Activated naive CD4-positive, alpha-beta T cell treated with anti-CD3 and anti-CD28 coated beads for 36 hours (primary cell): ENCODE results near the gene GBF1. TPM values are rescaled to one million over a fixed set of nuclear protein-coding genes. Genes with fewer than 3 reads are reported as not detected.
"Not testable (repeated sequence)": the region's sequence is repeated elsewhere in the genome, so short reads cannot be mapped to it uniquely, and the experiment has no call there.

ENCODE experiments used
- CTCF ChIA-PET: fragments of 350-600 bp; sonication (Branson Sonifier 250); formaldehyde crosslinking; loops from one replicate; lab custom pipeline; 2021; ENCODE audit warnings: antibody characterized with exemption; lab: Charles Lee
- DNase-seq: peaks from one replicate; pipeline ENCODE4 v3.0.0-alpha.2; 2020
- H3K27ac Mint-ChIP-seq: one replicate; pipeline ENCODE4 v1.8.0; 2021; ENCODE audit warnings: mild to moderate bottlenecking, mixed read lengths
- H3K27me3 Mint-ChIP-seq: one replicate; pipeline ENCODE4 v1.8.0; 2021; ENCODE audit warnings: low read depth, mixed read lengths
- H3K36me3 Mint-ChIP-seq: one replicate; pipeline ENCODE4 v1.8.0; 2021; ENCODE audit warnings: low read depth, mixed read lengths
- H3K4me1 Mint-ChIP-seq: one replicate; pipeline ENCODE4 v1.8.0; 2021; ENCODE audit warnings: low read depth, mixed read lengths
- H3K4me3 Mint-ChIP-seq: one replicate; pipeline ENCODE4 v1.8.0; 2021; ENCODE audit warnings: mild to moderate bottlenecking, moderate library complexity, mixed read lengths
- H3K9me3 Mint-ChIP-seq: one replicate; pipeline ENCODE4 v1.8.0; 2021; ENCODE audit warnings: mixed read lengths
- intact Hi-C: fragments of 100-400 bp; cut with micrococcal nuclease; formaldehyde crosslinking; loops from one replicate; pipeline ENCODE4 v1.15.1; 2023
- total RNA-seq, 2 experiments: library from RNA; stranded (reverse); gene quantifications; one replicate each; pipeline ENCODE4 v1.2.3, GENCODE V29; 2021

Gene GBF1
- total RNA-seq: 10 to 100 TPM; 32.1 to 34.5 TPM

GRCh38 chr10:102245082-102245931, at the start of gene GBF1:
GBF1 (plus strand) TSS chr10:102245532; CDS start chr10:102258939, 13,407 bp downstream.
- H3K27me3 Mint-ChIP-seq: peaks cover 15% of the 10 kb centered on the region
- H3K9me3 Mint-ChIP-seq: no peaks in the 10 kb centered on the region
- intact Hi-C loops: loop anchor here (1.0 to 5.0 kb wide), 10 partner anchors 22 to 467 kb away; partner anchors contain the start of genes ACTR1A, ARL3, NOLC1 and SFXN2
- peak; percentile 95 for DNase-seq
- CTCF ChIA-PET: interaction anchor here (0.5 to 6.8 kb wide), 6 partner anchors 14 to 748 kb away, joined by 3 to 63 read pairs (median 5); partner anchors contain the start of genes ARL3 and SFXN2
- H3K27ac Mint-ChIP-seq: peak within 1 kb of the TSS; percentile 86
- peak within 1 kb of the TSS; percentile 92 for H3K4me3 Mint-ChIP-seq
- H3K4me1 Mint-ChIP-seq: peaks cover 42% of the 10 kb centered on the region
- H3K36me3 Mint-ChIP-seq: peaks cover 5% of the 10 kb centered on the region

- Mint-ChIP-seq H3K27me3 (no peaks in the 10 kb centered on the region), H3K4me3 (no peak overlapping the region), H3K36me3 (no peaks in the 10 kb centered on the region), H3K9me3 (peaks cover 5% of the 10 kb centered on the region), H3K4me1 (peaks cover 5% of the 10 kb centered on the region), H3K27ac (peak overlapping the region; percentile 17)
- peak; percentile 25 for DNase-seq
- intact Hi-C loops: no loop called here
- CTCF ChIA-PET: no interaction called here
Observed at GRCh38 chr10:102196893-102197292, 48.4 kb upstream of the GBF1 start.

GRCh38 chr10:102198027-102198426, 47.3 kb upstream of the GBF1 start:
- no peak overlapping the region for H3K27ac Mint-ChIP-seq
- intact Hi-C loops: no loop called here
- no peak for DNase-seq
- CTCF ChIA-PET: interaction anchor here (0.6 kb wide), 1 partner anchor 153 kb away, joined by 4 read pairs; no protein-coding TSS in a partner anchor
- peaks cover 2% of the 10 kb centered on the region for H3K27me3 Mint-ChIP-seq
- no peaks in the 10 kb centered on the region for H3K36me3 Mint-ChIP-seq
- H3K4me3 Mint-ChIP-seq: no peak overlapping the region
- H3K4me1 Mint-ChIP-seq: peaks cover 8% of the 10 kb centered on the region
- no peaks in the 10 kb centered on the region for H3K9me3 Mint-ChIP-seq

GRCh38 chr10:102200751-102201640, 44.3 kb upstream of the GBF1 start:
- intact Hi-C loops: no loop called here
- H3K4me3 Mint-ChIP-seq: no peak overlapping the region
- DNase-seq: no peak
- peaks cover 9% of the 10 kb centered on the region for H3K9me3 Mint-ChIP-seq
- CTCF ChIA-PET: interaction anchor here (2.0 kb wide), 1 partner anchor 29 kb away, joined by 12 read pairs; no protein-coding TSS in a partner anchor
- no peak overlapping the region for H3K27ac Mint-ChIP-seq
- H3K4me1 Mint-ChIP-seq: peaks cover 8% of the 10 kb centered on the region
- H3K36me3 Mint-ChIP-seq: no peaks in the 10 kb centered on the region
- peaks cover 2% of the 10 kb centered on the region for H3K27me3 Mint-ChIP-seq

GRCh38 chr10:102202386-102202785, 42.9 kb upstream of the GBF1 start:
- CTCF ChIA-PET: no interaction called here
- Mint-ChIP-seq H3K9me3 (peaks cover 9% of the 10 kb centered on the region), H3K36me3 (no peaks in the 10 kb centered on the region), H3K27me3 (peaks cover 2% of the 10 kb centered on the region), H3K27ac (no peak overlapping the region), H3K4me3 (no peak overlapping the region), H3K4me1 (peaks cover 4% of the 10 kb centered on the region)
- intact Hi-C loops: no loop called here
- DNase-seq: no peak

- H3K27me3 Mint-ChIP-seq: no peaks in the 10 kb centered on the region
- peaks cover 9% of the 10 kb centered on the region for H3K9me3 Mint-ChIP-seq
- no peak overlapping the region for H3K27ac Mint-ChIP-seq
- no peak overlapping the region for H3K4me3 Mint-ChIP-seq
- intact Hi-C loops: no loop called here
- no peaks in the 10 kb centered on the region for H3K4me1 Mint-ChIP-seq
- CTCF ChIA-PET: interaction anchor here (0.8 to 1.8 kb wide), 4 partner anchors 21 to 138 kb away, joined by 3 to 5 read pairs (median 4); no protein-coding TSS in a partner anchor
- H3K36me3 Mint-ChIP-seq: no peaks in the 10 kb centered on the region
- DNase-seq: no peak
Observed at GRCh38 chr10:102208311-102209035, 36.9 kb upstream of the GBF1 start.

- CTCF ChIA-PET: interaction anchor here (0.9 to 1.1 kb wide), 2 partner anchors 41 to 42 kb away, joined by 3 to 4 read pairs; no protein-coding TSS in a partner anchor
- no peak for DNase-seq
- H3K4me3 Mint-ChIP-seq: no peak overlapping the region
- no peaks in the 10 kb centered on the region for H3K27me3 Mint-ChIP-seq
- no peaks in the 10 kb centered on the region for H3K9me3 Mint-ChIP-seq
- H3K4me1 Mint-ChIP-seq: no peaks in the 10 kb centered on the region
- no peak overlapping the region for H3K27ac Mint-ChIP-seq
- no peaks in the 10 kb centered on the region for H3K36me3 Mint-ChIP-seq
- intact Hi-C loops: no loop called here
Observed at GRCh38 chr10:102211615-102212299, 33.6 kb upstream of the GBF1 start.

GRCh38 chr10:102213599-102213998, 31.7 kb upstream of the GBF1 start:
- intact Hi-C loops, CTCF ChIA-PET, H3K27me3 Mint-ChIP-seq, H3K4me1 Mint-ChIP-seq, H3K4me3 Mint-ChIP-seq, H3K36me3 Mint-ChIP-seq, H3K27ac Mint-ChIP-seq, DNase-seq, H3K9me3 Mint-ChIP-seq: not testable (repeated sequence)

GRCh38 chr10:102219370-102219769, 26.0 kb upstream of the GBF1 start:
- Mint-ChIP-seq H3K27me3 (peaks cover 3% of the 10 kb centered on the region), H3K4me1 (no peaks in the 10 kb centered on the region), H3K36me3 (no peaks in the 10 kb centered on the region), H3K9me3 (no peaks in the 10 kb centered on the region), H3K4me3 (no peak overlapping the region), H3K27ac (no peak overlapping the region)
- CTCF ChIA-PET: interaction anchor here (0.6 to 3.5 kb wide), 5 partner anchors 11 to 641 kb away, joined by 3 to 19 read pairs (median 4); no protein-coding TSS in a partner anchor
- intact Hi-C loops: no loop called here
- DNase-seq: no peak

- CTCF ChIA-PET: interaction anchor here (1.0 to 3.5 kb wide), 3 partner anchors 10 to 135 kb away, joined by 4 to 19 read pairs (median 4); no protein-coding TSS in a partner anchor
- Mint-ChIP-seq H3K9me3 (no peaks in the 10 kb centered on the region), H3K27ac (no peak overlapping the region), H3K4me1 (no peaks in the 10 kb centered on the region), H3K4me3 (no peak overlapping the region), H3K36me3 (no peaks in the 10 kb centered on the region), H3K27me3 (peaks cover 3% of the 10 kb centered on the region)
- no peak for DNase-seq
- intact Hi-C loops: no loop called here
Observed at GRCh38 chr10:102220612-102221011, 24.7 kb upstream of the GBF1 start.

- H3K4me3 Mint-ChIP-seq: no peak overlapping the region
Observed at GRCh38 chr10:102222797-102223196, 22.5 kb upstream of the GBF1 start.

More at GRCh38 chr10:102222797-102223196, 22.5 kb upstream of the GBF1 start:
- H3K27me3 Mint-ChIP-seq: peaks cover 15% of the 10 kb centered on the region
- no peaks in the 10 kb centered on the region for H3K36me3 Mint-ChIP-seq
- intact Hi-C loops: no loop called here
- no peak overlapping the region for H3K27ac Mint-ChIP-seq
- DNase-seq: no peak
- no peaks in the 10 kb centered on the region for H3K9me3 Mint-ChIP-seq
- CTCF ChIA-PET: interaction anchor here (1.2 kb wide), 1 partner anchor 53 kb away, joined by 5 read pairs; no protein-coding TSS in a partner anchor
- H3K4me1 Mint-ChIP-seq: peaks cover 8% of the 10 kb centered on the region
